HG03103 (cell line): ENCODE measurements around the gene ZNF594.
"Not testable (repeated sequence)": the region's sequence is repeated elsewhere in the genome, so short reads cannot be mapped to it uniquely, and the experiment has no call there.

Experiments used
- ATAC-seq: cut with Tn5 transposase; IDR thresholded peaks from one replicate; pipeline ENCODE4 v1.9.1; 2021; ENCODE audit warnings: low read depth; ENCODE audit not compliant: unreplicated experiment

The ZNF594 gene

GRCh38 chr17:5137511-5138197 is 54.0 kb downstream of the ZNF594 start:
- ATAC-seq, result not testable (repeated sequence)

- ATAC-seq, result not testable (repeated sequence)
Observed at GRCh38 chr17:5136580-5137412, 54.9 kb downstream of the ZNF594 start.

GRCh38 chr17:5135726-5136579 is 55.7 kb downstream of the ZNF594 start:
- ATAC-seq, result no peak

GRCh38 chr17:5135131-5135712 is 56.4 kb downstream of the ZNF594 start:
- ATAC-seq, result not testable (repeated sequence)

- ATAC-seq, result not testable (repeated sequence)
Observed at GRCh38 chr17:5134571-5134970, 57.1 kb downstream of the ZNF594 start.

GRCh38 chr17:5133961-5134360 is 57.7 kb downstream of the ZNF594 start:
- ATAC-seq, result not testable (repeated sequence)

- no peak for ATAC-seq
Observed at GRCh38 chr17:5133311-5133710, 58.4 kb downstream of the ZNF594 start.

- not testable (repeated sequence) for ATAC-seq
Observed at GRCh38 chr17:5132503-5133225, 59.0 kb downstream of the ZNF594 start.

- ATAC-seq, result not testable (repeated sequence)
Observed at GRCh38 chr17:5131799-5132502, 59.7 kb downstream of the ZNF594 start.

GRCh38 chr17:5131146-5131715 is 60.4 kb downstream of the ZNF594 start:
- ATAC-seq, result no peak

GRCh38 chr17:5130687-5131086 is 61.0 kb downstream of the ZNF594 start:
- ATAC-seq, result not testable (repeated sequence)

- ATAC-seq, result not testable (repeated sequence)
Observed at GRCh38 chr17:5130261-5130660, 61.4 kb downstream of the ZNF594 start.

- not testable (repeated sequence) for ATAC-seq
Observed at GRCh38 chr17:5129770-5130169, 61.9 kb downstream of the ZNF594 start.
